GM18508 (cell line): ENCODE measurements around the gene MME.

Source experiments
- ATAC-seq: cut with Tn5 transposase; IDR thresholded peaks from one replicate; pipeline ENCODE4 v1.9.1; 2021; ENCODE audit warnings: moderate number of reproducible peaks; ENCODE audit not compliant: insufficient read depth, unreplicated experiment

The MME gene

GRCh38 chr3:155228676-155229075 is 148.6 kb downstream of the MME start:
- ATAC-seq, result no peak

- no peak for ATAC-seq
Measured at GRCh38 chr3:155229086-155229485, 149.0 kb downstream of the MME start.

- ATAC-seq, result no peak
Measured at GRCh38 chr3:155230382-155230781, 150.3 kb downstream of the MME start.

GRCh38 chr3:155231792-155232191 is 151.7 kb downstream of the MME start:
- no peak for ATAC-seq

- no peak for ATAC-seq
Measured at GRCh38 chr3:155232605-155233004, 152.5 kb downstream of the MME start.

- ATAC-seq, result no peak
Measured at GRCh38 chr3:155233213-155233612, 153.1 kb downstream of the MME start.
